Thyroid gland (tissue), 4 donors: Measurements from ENCODE around the gene ZNF385B.

Experiments used
- CTCF ChIP-seq, 6 experiments: fragments of 200-600 bp in 3 of 6; fragments of 450-650 bp in 3 of 6; sonication (generic) in 3 of 6; IDR thresholded peaks; one replicate each; pipeline ENCODE4 v1.5.1; 2016 to 2019; ENCODE audit warnings: antibody characterized with exemption in 6 of 6, mild to moderate bottlenecking in 2 of 6, inconsistent platforms in 1 of 6, moderate library complexity in 1 of 6
- POLR2A ChIP-seq, 2 donors: fragments of 450-650 bp; IDR thresholded peaks; one replicate each; pipeline ENCODE4 v1.6.1; 2017; ENCODE audit warnings: antibody characterized with exemption in 2 of 2, mild to moderate bottlenecking in 2 of 2, moderate library complexity in 1 of 2

- TF ChIP-seq CTCF (IDR thresholded peaks at IDR 0.05) (no peak), POLR2A (IDR thresholded peaks at IDR 0.05) (no peak)
These were observed 166.4 kb downstream of the ZNF385B start for GRCh38 chr2:179694963-179695362.
